Measurements from ENCODE around the gene WFIKKN1. TPM values are rescaled to one million over a fixed set of nuclear protein-coding genes. Genes with fewer than 3 reads are reported as not detected.
A peak's percentile ranks its signal among the peaks of the same experiment; 100 is the strongest.

The WFIKKN1 gene
- total and polyA plus RNA-seq, 2 of the 13 experiments (the other 11 are each of a cell fraction or from before 2014, with no cell fraction given) = 1.7 to 4.9 TPM

DNA sequence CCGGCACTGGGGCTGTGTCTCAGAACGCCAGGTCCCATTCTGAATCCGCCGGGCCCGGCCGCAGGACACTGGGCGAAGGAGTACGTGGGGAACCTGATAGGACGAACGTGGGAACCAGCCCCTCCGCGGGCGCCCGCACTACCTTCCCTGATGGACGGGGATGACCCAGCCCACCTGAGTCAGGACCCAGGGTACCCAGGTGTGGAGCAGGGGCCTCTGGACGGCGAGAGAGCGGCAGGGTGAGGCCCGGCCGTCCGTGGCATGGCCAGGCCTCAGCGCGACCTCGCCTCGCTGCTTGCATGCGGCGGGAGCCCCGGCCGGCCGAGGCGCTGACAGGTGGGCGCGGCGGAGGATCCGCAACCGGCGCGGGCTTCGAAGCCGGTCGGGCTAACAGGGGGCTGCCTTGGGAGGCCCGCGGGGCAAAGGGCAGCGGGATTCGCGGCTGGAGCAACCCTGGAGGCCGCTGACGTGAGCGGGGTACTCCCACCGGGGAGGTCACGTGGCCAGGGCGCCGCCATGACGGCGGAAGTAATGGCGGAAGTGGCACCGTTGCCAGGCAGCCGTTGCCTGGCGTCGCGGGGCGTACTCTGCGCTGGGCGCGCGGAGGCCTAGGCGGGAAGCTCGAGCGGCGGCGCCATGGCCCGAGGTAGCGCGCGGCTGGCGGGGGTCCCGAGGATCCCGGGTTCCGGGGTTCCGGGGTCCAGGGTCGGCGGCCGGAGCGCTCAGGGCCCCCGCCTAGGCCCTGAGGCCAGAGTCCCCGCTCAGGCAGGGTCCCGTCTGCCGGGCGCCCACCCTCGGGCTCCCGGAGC, 18.2 kb downstream of the WFIKKN1 start, which contains the start of gene WDR90 (continued):
- TF ChIP-seq ZNF629 (CRISPR knock-in tag; conservative IDR thresholded peaks at IDR 0.05) (peak; percentile 44; the same call in 1 of the 2 replicates), ISL2 (CRISPR knock-in tag; IDR thresholded peaks at IDR 0.05) (peak; percentile 57), ZNF263 (CRISPR knock-in tag; IDR thresholded peaks at IDR 0.05) (peak; percentile 63; the same call in 1 of the 2 replicates), POGZ (CRISPR knock-in tag; IDR thresholded peaks at IDR 0.05) (peak; percentile 92), IRF2 (CRISPR knock-in tag; IDR thresholded peaks at IDR 0.05) (peak; percentile 36; the same call in 1 of the 2 replicates), ZNF839 (CRISPR knock-in tag; IDR thresholded peaks at IDR 0.05; ENCODE audit: borderline replicate concordance) (no peak), ZNF740 (CRISPR knock-in tag; IDR thresholded peaks at IDR 0.05) (peak; percentile 27; the same call in 1 of the 2 replicates), TAF15 (IDR thresholded peaks at IDR 0.05; ENCODE audit: low read depth, low read length, poor library complexity, severe bottlenecking) (peak; percentile 94), MLX (CRISPR knock-in tag; IDR thresholded peaks at IDR 0.05) (peak; percentile 59; the same call in 1 of the 2 replicates), NFATC3 (CRISPR knock-in tag; IDR thresholded peaks at IDR 0.05) (no peak), ARNT2 (CRISPR knock-in tag; IDR thresholded peaks at IDR 0.05; ENCODE audit: low read depth) (peak; percentile 92), FIP1L1 (IDR thresholded peaks at IDR 0.05; ENCODE audit: borderline replicate concordance, insufficient read depth, low read depth, low read length) (peak; percentile 84; the same call in 1 of the 2 replicates), EP300 (IDR thresholded peaks at IDR 0.05; ENCODE audit: low read depth in 2 of 2, low read length in 2 of 2) (0 out of 4 replicates have a peak, but pooled peaks of 1 of the 2 experiments have one; percentile 42), EP300 (CRISPR knock-in tag; IDR thresholded peaks at IDR 0.05; ENCODE audit: borderline replicate concordance) (peak; percentile 27; the same call in 1 of the 2 replicates), NR1H2 (CRISPR knock-in tag; IDR thresholded peaks at IDR 0.05; ENCODE audit: borderline replicate concordance, low read depth) (peak; percentile 81), GTF2F1 (IDR thresholded peaks at IDR 0.05; ENCODE audit: low read length) (no peak), ZSCAN25 (CRISPR knock-in tag; IDR thresholded peaks at IDR 0.05) (peak; percentile 49; the same call in 1 of the 2 replicates), ZNF788 (CRISPR knock-in tag; IDR thresholded peaks at IDR 0.05; ENCODE audit: borderline replicate concordance) (peak; percentile 85; the same call in 1 of the 2 replicates)
- TF ChIP-seq, protein P1, sequence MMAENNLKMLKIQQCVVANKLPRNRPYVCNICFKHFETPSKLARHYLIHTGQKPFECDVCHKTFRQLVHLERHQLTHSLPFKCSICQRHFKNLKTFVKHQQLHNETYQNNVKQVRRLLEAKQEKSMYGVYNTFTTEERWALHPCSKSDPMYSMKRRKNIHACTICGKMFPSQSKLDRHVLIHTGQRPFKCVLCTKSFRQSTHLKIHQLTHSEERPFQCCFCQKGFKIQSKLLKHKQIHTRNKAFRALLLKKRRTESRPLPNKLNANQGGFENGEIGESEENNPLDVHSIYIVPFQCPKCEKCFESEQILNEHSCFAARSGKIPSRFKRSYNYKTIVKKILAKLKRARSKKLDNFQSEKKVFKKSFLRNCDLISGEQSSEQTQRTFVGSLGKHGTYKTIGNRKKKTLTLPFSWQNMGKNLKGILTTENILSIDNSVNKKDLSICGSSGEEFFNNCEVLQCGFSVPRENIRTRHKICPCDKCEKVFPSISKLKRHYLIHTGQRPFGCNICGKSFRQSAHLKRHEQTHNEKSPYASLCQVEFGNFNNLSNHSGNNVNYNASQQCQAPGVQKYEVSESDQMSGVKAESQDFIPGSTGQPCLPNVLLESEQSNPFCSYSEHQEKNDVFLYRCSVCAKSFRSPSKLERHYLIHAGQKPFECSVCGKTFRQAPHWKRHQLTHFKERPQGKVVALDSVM (CRISPR knock-in tag; IDR thresholded peaks at IDR 0.05) = peak; percentile 93
- TF ChIP-seq, protein P2, sequence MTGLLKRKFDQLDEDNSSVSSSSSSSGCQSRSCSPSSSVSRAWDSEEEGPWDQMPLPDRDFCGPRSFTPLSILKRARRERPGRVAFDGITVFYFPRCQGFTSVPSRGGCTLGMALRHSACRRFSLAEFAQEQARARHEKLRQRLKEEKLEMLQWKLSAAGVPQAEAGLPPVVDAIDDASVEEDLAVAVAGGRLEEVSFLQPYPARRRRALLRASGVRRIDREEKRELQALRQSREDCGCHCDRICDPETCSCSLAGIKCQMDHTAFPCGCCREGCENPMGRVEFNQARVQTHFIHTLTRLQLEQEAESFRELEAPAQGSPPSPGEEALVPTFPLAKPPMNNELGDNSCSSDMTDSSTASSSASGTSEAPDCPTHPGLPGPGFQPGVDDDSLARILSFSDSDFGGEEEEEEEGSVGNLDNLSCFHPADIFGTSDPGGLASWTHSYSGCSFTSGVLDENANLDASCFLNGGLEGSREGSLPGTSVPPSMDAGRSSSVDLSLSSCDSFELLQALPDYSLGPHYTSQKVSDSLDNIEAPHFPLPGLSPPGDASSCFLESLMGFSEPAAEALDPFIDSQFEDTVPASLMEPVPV (CRISPR knock-in tag; IDR thresholded peaks at IDR 0.05) = peak; percentile 86
- TF ChIP-seq, protein P3, sequence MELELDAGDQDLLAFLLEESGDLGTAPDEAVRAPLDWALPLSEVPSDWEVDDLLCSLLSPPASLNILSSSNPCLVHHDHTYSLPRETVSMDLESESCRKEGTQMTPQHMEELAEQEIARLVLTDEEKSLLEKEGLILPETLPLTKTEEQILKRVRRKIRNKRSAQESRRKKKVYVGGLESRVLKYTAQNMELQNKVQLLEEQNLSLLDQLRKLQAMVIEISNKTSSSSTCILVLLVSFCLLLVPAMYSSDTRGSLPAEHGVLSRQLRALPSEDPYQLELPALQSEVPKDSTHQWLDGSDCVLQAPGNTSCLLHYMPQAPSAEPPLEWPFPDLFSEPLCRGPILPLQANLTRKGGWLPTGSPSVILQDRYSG (CRISPR knock-in tag; IDR thresholded peaks at IDR 0.05) = no peak
